Liver (tissue), 3 donors: ENCODE data around the gene MMP27.

Experiments
- EGR1 ChIP-seq, 2 donors: IDR thresholded peaks; 2 replicates each; pipeline ENCODE4 v1.6.1; 2016 to 2018; ENCODE audit warnings: antibody characterized with exemption in 2 of 2, low read depth in 2 of 2
- GABPA ChIP-seq, 2 donors: IDR thresholded peaks in 1 of 2; conservative IDR thresholded peaks in 1 of 2; 2 replicates each; pipeline ENCODE4 v1.6.1; 2016; ENCODE audit warnings: antibody characterized with exemption in 2 of 2, mild to moderate bottlenecking in 1 of 2, moderate library complexity in 1 of 2
- HNF4G ChIP-seq: IDR thresholded peaks from 2 replicates; pipeline ENCODE4 v1.6.1; 2016; ENCODE audit warnings: antibody characterized with exemption
- JUND ChIP-seq, 2 donors: IDR thresholded peaks; 2 replicates each; pipeline ENCODE4 v1.6.1; 2016; ENCODE audit warnings: antibody characterized with exemption in 2 of 2
- SP1 ChIP-seq: IDR thresholded peaks from 2 replicates; pipeline ENCODE4 v1.6.1; 2018; ENCODE audit warnings: antibody characterized with exemption, mild to moderate bottlenecking
- TAF1 ChIP-seq: conservative IDR thresholded peaks from 2 replicates; pipeline ENCODE4 v1.6.1; 2016; ENCODE audit warnings: antibody characterized with exemption, mild to moderate bottlenecking
- YY1 ChIP-seq: IDR thresholded peaks from 2 replicates; pipeline ENCODE4 v1.6.1; 2016; ENCODE audit warnings: antibody characterized with exemption, mild to moderate bottlenecking
- TF ChIP-seq, protein P1 (sequence below): fragments of 150-350 bp; IDR thresholded peaks from 2 replicates; pipeline ENCODE4 v1.5.1; 2017; ENCODE audit warnings: improper control_type of control experiment, low read depth, low read length; ENCODE audit not compliant: missing input control
- TF ChIP-seq, protein P2 (sequence below): IDR thresholded peaks from 2 replicates; pipeline ENCODE4 v1.6.1; 2016; ENCODE audit warnings: antibody characterized with exemption
- TF ChIP-seq, protein P3 (sequence below): IDR thresholded peaks from 2 replicates; pipeline ENCODE4 v1.6.1; 2016; ENCODE audit warnings: antibody characterized with exemption
- TF ChIP-seq, protein P4 (sequence below): IDR thresholded peaks from 2 replicates; pipeline ENCODE4 v1.6.1; 2016; ENCODE audit warnings: antibody characterized with exemption, mild to moderate bottlenecking
- donor health status: healthy.
- donor health status: healthy.

DNA sequence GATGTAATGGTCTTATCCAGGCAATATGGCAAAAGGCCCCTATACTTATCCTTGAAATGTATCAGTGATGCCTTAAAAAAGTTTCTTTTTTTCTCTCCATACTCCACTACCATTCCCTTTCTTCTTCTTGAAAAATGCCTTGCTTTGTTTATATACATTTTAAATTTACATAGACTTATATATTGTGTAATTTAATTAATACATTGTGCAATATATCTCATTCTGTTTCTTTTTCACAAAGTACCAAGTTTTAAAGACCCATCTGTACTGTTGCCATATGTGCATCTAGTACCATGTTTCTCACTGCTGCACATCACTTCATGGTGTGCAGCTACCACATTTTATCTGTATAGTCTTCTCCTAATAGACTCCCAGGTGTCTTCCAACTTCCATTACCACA lies 11.7 kb upstream of the MMP27 start:
- TF ChIP-seq, protein P1, sequence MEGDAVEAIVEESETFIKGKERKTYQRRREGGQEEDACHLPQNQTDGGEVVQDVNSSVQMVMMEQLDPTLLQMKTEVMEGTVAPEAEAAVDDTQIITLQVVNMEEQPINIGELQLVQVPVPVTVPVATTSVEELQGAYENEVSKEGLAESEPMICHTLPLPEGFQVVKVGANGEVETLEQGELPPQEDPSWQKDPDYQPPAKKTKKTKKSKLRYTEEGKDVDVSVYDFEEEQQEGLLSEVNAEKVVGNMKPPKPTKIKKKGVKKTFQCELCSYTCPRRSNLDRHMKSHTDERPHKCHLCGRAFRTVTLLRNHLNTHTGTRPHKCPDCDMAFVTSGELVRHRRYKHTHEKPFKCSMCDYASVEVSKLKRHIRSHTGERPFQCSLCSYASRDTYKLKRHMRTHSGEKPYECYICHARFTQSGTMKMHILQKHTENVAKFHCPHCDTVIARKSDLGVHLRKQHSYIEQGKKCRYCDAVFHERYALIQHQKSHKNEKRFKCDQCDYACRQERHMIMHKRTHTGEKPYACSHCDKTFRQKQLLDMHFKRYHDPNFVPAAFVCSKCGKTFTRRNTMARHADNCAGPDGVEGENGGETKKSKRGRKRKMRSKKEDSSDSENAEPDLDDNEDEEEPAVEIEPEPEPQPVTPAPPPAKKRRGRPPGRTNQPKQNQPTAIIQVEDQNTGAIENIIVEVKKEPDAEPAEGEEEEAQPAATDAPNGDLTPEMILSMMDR = no peak
- no peak for TF ChIP-seq TAF1
- no peak for TF ChIP-seq SP1
- TF ChIP-seq, protein P2, sequence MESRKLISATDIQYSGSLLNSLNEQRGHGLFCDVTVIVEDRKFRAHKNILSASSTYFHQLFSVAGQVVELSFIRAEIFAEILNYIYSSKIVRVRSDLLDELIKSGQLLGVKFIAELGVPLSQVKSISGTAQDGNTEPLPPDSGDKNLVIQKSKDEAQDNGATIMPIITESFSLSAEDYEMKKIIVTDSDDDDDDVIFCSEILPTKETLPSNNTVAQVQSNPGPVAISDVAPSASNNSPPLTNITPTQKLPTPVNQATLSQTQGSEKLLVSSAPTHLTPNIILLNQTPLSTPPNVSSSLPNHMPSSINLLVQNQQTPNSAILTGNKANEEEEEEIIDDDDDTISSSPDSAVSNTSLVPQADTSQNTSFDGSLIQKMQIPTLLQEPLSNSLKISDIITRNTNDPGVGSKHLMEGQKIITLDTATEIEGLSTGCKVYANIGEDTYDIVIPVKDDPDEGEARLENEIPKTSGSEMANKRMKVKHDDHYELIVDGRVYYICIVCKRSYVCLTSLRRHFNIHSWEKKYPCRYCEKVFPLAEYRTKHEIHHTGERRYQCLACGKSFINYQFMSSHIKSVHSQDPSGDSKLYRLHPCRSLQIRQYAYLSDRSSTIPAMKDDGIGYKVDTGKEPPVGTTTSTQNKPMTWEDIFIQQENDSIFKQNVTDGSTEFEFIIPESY = no peak
- no peak for TF ChIP-seq GABPA (IDR thresholded peaks at IDR 0.05 in 1 of 2, conservative IDR thresholded peaks at IDR 0.05 in 1 of 2)
- TF ChIP-seq, protein P3, sequence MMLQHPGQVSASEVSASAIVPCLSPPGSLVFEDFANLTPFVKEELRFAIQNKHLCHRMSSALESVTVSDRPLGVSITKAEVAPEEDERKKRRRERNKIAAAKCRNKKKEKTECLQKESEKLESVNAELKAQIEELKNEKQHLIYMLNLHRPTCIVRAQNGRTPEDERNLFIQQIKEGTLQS = no peak
- no peak for TF ChIP-seq JUND (IDR thresholded peaks at IDR 0.05)
- TF ChIP-seq HNF4G = no peak
- TF ChIP-seq EGR1 (IDR thresholded peaks at IDR 0.05; ENCODE audit: low read depth in 2 of 2) = no peak
- TF ChIP-seq, protein P4, sequence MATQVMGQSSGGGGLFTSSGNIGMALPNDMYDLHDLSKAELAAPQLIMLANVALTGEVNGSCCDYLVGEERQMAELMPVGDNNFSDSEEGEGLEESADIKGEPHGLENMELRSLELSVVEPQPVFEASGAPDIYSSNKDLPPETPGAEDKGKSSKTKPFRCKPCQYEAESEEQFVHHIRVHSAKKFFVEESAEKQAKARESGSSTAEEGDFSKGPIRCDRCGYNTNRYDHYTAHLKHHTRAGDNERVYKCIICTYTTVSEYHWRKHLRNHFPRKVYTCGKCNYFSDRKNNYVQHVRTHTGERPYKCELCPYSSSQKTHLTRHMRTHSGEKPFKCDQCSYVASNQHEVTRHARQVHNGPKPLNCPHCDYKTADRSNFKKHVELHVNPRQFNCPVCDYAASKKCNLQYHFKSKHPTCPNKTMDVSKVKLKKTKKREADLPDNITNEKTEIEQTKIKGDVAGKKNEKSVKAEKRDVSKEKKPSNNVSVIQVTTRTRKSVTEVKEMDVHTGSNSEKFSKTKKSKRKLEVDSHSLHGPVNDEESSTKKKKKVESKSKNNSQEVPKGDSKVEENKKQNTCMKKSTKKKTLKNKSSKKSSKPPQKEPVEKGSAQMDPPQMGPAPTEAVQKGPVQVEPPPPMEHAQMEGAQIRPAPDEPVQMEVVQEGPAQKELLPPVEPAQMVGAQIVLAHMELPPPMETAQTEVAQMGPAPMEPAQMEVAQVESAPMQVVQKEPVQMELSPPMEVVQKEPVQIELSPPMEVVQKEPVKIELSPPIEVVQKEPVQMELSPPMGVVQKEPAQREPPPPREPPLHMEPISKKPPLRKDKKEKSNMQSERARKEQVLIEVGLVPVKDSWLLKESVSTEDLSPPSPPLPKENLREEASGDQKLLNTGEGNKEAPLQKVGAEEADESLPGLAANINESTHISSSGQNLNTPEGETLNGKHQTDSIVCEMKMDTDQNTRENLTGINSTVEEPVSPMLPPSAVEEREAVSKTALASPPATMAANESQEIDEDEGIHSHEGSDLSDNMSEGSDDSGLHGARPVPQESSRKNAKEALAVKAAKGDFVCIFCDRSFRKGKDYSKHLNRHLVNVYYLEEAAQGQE = no peak
- TF ChIP-seq YY1 = no peak
